Fibroblast of lung (primary cell): Measurements from ENCODE around the gene BRINP2. TPM values are rescaled to one million over a fixed set of nuclear protein-coding genes. Genes with fewer than 3 reads are reported as not detected.

Source experiments
- DNase-seq, 2 donors: peaks; one replicate each; pipeline versions ENCODE4 v3.0.0 to v3.0.0-alpha.2; 2010; ENCODE audit warnings: low read depth in 2 of 2
- H2AFZ ChIP-seq: 2 replicates; pipeline ENCODE4 v1.5.1; 2012; ENCODE audit warnings: low read length, control low read depth, inconsistent platforms
- H3K27ac ChIP-seq: 2 replicates; pipeline ENCODE4 v1.5.1; 2011; ENCODE audit warnings: low read length, control low read depth; ENCODE audit not compliant: insufficient read depth
- H3K27me3 ChIP-seq: 2 replicates; pipeline ENCODE4 v1.5.1; 2011; ENCODE audit warnings: mild to moderate bottlenecking, low read length; ENCODE audit not compliant: control insufficient read depth, insufficient read depth
- H3K36me3 ChIP-seq: 2 replicates; pipeline ENCODE4 v1.5.1; 2011; ENCODE audit warnings: low read length; ENCODE audit not compliant: control insufficient read depth, insufficient read depth
- H3K4me1 ChIP-seq: 2 replicates; pipeline ENCODE4 v1.5.1; 2011; ENCODE audit warnings: low read length; ENCODE audit not compliant: control insufficient read depth, insufficient read depth; ENCODE audit errors: extremely low read depth
- H3K4me2 ChIP-seq: 2 replicates; pipeline ENCODE4 v1.5.1; 2011; ENCODE audit warnings: low read length, control low read depth; ENCODE audit not compliant: insufficient read depth; ENCODE audit errors: extremely low read depth
- H3K4me3 ChIP-seq, 4 experiments: fragments of 200-600 bp in 1 of 4; sonication (generic) in 1 of 4; replicated peaks in 1 of 4; 2 replicates each; pipeline ENCODE4 v1.5.1; 2011 to 2016; ENCODE audit warnings: low read length in 4 of 4, low read depth in 3 of 4, mild to moderate bottlenecking in 3 of 4, control low read depth in 2 of 4, inconsistent platforms in 1 of 4, mixed read lengths in 1 of 4; ENCODE audit not compliant: insufficient read depth in 1 of 4; ENCODE audit errors: control extremely low read depth in 1 of 4
- H3K79me2 ChIP-seq: 2 replicates; pipeline ENCODE4 v1.5.1; 2012; ENCODE audit warnings: mild to moderate bottlenecking, low read length, inconsistent platforms; ENCODE audit not compliant: control insufficient read depth, insufficient read depth
- H3K9ac ChIP-seq: 2 replicates; pipeline ENCODE4 v1.5.1; 2011; ENCODE audit warnings: mild to moderate bottlenecking, low read length, control low read depth; ENCODE audit not compliant: insufficient read depth
- H3K9me3 ChIP-seq: 2 replicates; pipeline ENCODE4 v1.5.1; 2012; ENCODE audit warnings: low read depth, low read length; ENCODE audit not compliant: control insufficient read depth, insufficient read depth
- H4K20me1 ChIP-seq: 2 replicates; pipeline ENCODE4 v1.5.1; 2011; ENCODE audit warnings: low read length; ENCODE audit not compliant: control insufficient read depth, insufficient read depth; ENCODE audit errors: extremely low read depth
- CTCF ChIP-seq, 2 donors: IDR thresholded peaks in 1 of 2; conservative IDR thresholded peaks in 1 of 2; 1 replicate in 1 of 2; 2 replicates in 1 of 2; pipeline ENCODE4 v1.5.1; 2011 to 2012; ENCODE audit warnings: low read length in 2 of 2, control low read depth in 1 of 2, inconsistent platforms in 1 of 2, low read depth in 1 of 2, mild to moderate bottlenecking in 1 of 2
- EZH2 ChIP-seq: IDR thresholded peaks from 2 replicates; pipeline ENCODE4 v1.5.1; 2012; ENCODE audit warnings: low read length, control low read depth, mild to moderate bottlenecking; ENCODE audit errors: missing control alignments
- polyA plus RNA-seq, 2 donors: library from polyadenylated mRNA; depleted of rRNA in 1 of 2; stranded (reverse) in 1 of 2; unstranded in 1 of 2; fragments of >200 nt; gene quantifications; 2 replicates each; pipeline ENCODE4 v1.2.1, GENCODE V29; 2011 to 2012; ENCODE audit warnings: missing spikeins in 1 of 2
- total RNA-seq: library from RNA; depleted of rRNA; stranded (reverse); fragments of >200 nt; gene quantifications from 2 replicates; pipeline ENCODE4 v1.2.1, GENCODE V29; 2014

BRINP2 gene
- total and polyA plus RNA-seq, 2 donors (not counting 1 experiment from before 2014, with no cell fraction given), result under 0.01 to 0.02 TPM

GRCh38 chr1:177307771-177308170 is 137.0 kb downstream of the BRINP2 start:
- Histone ChIP-seq H3K27me3 (no peaks in the 10 kb centered on the region), H2AFZ (no peak overlapping the region), H4K20me1 (no peaks in the 10 kb centered on the region), H3K36me3 (no peaks in the 10 kb centered on the region), H3K4me2 (no peak overlapping the region), H3K79me2 (no peaks in the 10 kb centered on the region), H3K9ac (no peak overlapping the region), H3K4me1 (peaks cover 7% of the 10 kb centered on the region), H3K9me3 (no peaks in the 10 kb centered on the region), H3K27ac (no peak overlapping the region), H3K4me3 (no peak overlapping the region)
- TF ChIP-seq CTCF (conservative IDR thresholded peaks at IDR 0.05 in 1 of 2, IDR thresholded peaks at IDR 0.05 in 1 of 2; ENCODE audit: low read depth in 1 of 2, low read length in 2 of 2) (no peak), EZH2 (no peak)
- peak; percentile 10 to 30 for DNase-seq

- Histone ChIP-seq H3K79me2 (no peaks in the 10 kb centered on the region), H3K4me3 (no peak overlapping the region), H3K9ac (no peak overlapping the region), H3K27me3 (no peaks in the 10 kb centered on the region), H4K20me1 (no peaks in the 10 kb centered on the region), H3K4me2 (no peak overlapping the region), H3K36me3 (no peaks in the 10 kb centered on the region), H3K27ac (no peak overlapping the region), H3K9me3 (no peaks in the 10 kb centered on the region), H3K4me1 (peaks cover 7% of the 10 kb centered on the region), H2AFZ (no peak overlapping the region)
- DNase-seq, result no peak
- TF ChIP-seq EZH2 (no peak), CTCF (conservative IDR thresholded peaks at IDR 0.05 in 1 of 2, IDR thresholded peaks at IDR 0.05 in 1 of 2; ENCODE audit: low read depth in 1 of 2, low read length in 2 of 2) (no peak)
Observed at GRCh38 chr1:177309880-177310279, 139.1 kb downstream of the BRINP2 start.

- peak in 1 of 2 donors; percentile 9 for DNase-seq
- Histone ChIP-seq H3K27me3 (no peaks in the 10 kb centered on the region), H3K79me2 (no peaks in the 10 kb centered on the region), H3K9ac (no peak overlapping the region), H3K4me2 (no peak overlapping the region), H3K36me3 (no peaks in the 10 kb centered on the region), H4K20me1 (no peaks in the 10 kb centered on the region), H3K4me1 (peaks cover 7% of the 10 kb centered on the region), H2AFZ (no peak overlapping the region), H3K4me3 (no peak overlapping the region), H3K9me3 (no peaks in the 10 kb centered on the region), H3K27ac (no peak overlapping the region)
- no peak for TF ChIP-seq EZH2
- TF ChIP-seq CTCF (conservative IDR thresholded peaks at IDR 0.05 in 1 of 2, IDR thresholded peaks at IDR 0.05 in 1 of 2; ENCODE audit: low read depth in 1 of 2, low read length in 2 of 2), result no peak
Observed at GRCh38 chr1:177310326-177310725, 139.6 kb downstream of the BRINP2 start.
